ENCODE data around the gene MS4A14. TPM values are rescaled to one million over a fixed set of nuclear protein-coding genes. Genes with fewer than 3 reads are reported as not detected.

MS4A14 gene
- total RNA-seq, 2 donors from 2014 or later, result not detected

GRCh38 chr11:60370811-60371298, 25.4 kb upstream of the MS4A14 start:
- ATAC-seq (replicated peaks in 1 of 2) (no peak), DNase-seq (no peak)
- Mint-ChIP-seq H3K4me1 (ENCODE audit: low read depth) (peaks cover 5% of the 10 kb centered on the region), H3K36me3 (ENCODE audit: insufficient read depth in 2 of 2) (no peaks in the 10 kb centered on the region), H3K4me3 (no peak overlapping the region), H3K27me3 (ENCODE audit: low read depth) (peaks cover 36% of the 10 kb centered on the region), H3K27ac (no peak overlapping the region), H3K9me3 (no peaks in the 10 kb centered on the region)

GRCh38 chr11:60371386-60371785, 24.9 kb upstream of the MS4A14 start:
- Mint-ChIP-seq H3K27me3 (ENCODE audit: low read depth) (peaks cover 37% of the 10 kb centered on the region), H3K27ac (no peak overlapping the region), H3K4me3 (no peak overlapping the region), H3K9me3 (no peaks in the 10 kb centered on the region), H3K36me3 (ENCODE audit: insufficient read depth in 2 of 2) (no peaks in the 10 kb centered on the region), H3K4me1 (ENCODE audit: low read depth) (peaks cover 5% of the 10 kb centered on the region)
- DNase-seq (no peak), ATAC-seq (replicated peaks in 1 of 2) (no peak)

- Mint-ChIP-seq H3K4me1 (ENCODE audit: low read depth) (peaks cover 2% of the 10 kb centered on the region), H3K4me3 (no peak overlapping the region), H3K27ac (no peak overlapping the region), H3K36me3 (ENCODE audit: insufficient read depth in 2 of 2) (no peaks in the 10 kb centered on the region), H3K27me3 (ENCODE audit: low read depth) (peaks cover 42% of the 10 kb centered on the region), H3K9me3 (no peaks in the 10 kb centered on the region)
- ATAC-seq (replicated peaks in 1 of 2) (no peak), DNase-seq (no peak)
Measured at GRCh38 chr11:60371854-60372253, 24.4 kb upstream of the MS4A14 start.

GRCh38 chr11:60372767-60373166, 23.5 kb upstream of the MS4A14 start:
- Mint-ChIP-seq H3K4me1 (ENCODE audit: low read depth) (no peaks in the 10 kb centered on the region), H3K4me3 (no peak overlapping the region), H3K9me3 (no peaks in the 10 kb centered on the region), H3K27me3 (ENCODE audit: low read depth) (peaks cover 43% of the 10 kb centered on the region), H3K27ac (no peak overlapping the region), H3K36me3 (ENCODE audit: insufficient read depth in 2 of 2) (no peaks in the 10 kb centered on the region)
- ATAC-seq (replicated peaks in 1 of 2) (no peak), DNase-seq (no peak)

GRCh38 chr11:60375316-60375715, 20.9 kb upstream of the MS4A14 start:
- no peak overlapping the region for H3K4me3 Mint-ChIP-seq
- ATAC-seq (replicated peaks in 1 of 2) (no peak), DNase-seq (no peak)
- no peaks in the 10 kb centered on the region for H3K4me1 Mint-ChIP-seq (ENCODE audit: low read depth)
- no peaks in the 10 kb centered on the region for H3K9me3 Mint-ChIP-seq
- no peaks in the 10 kb centered on the region for H3K36me3 Mint-ChIP-seq (ENCODE audit: insufficient read depth in 2 of 2)
- peaks cover 37% of the 10 kb centered on the region for H3K27me3 Mint-ChIP-seq (ENCODE audit: low read depth)
- no peak overlapping the region for H3K27ac Mint-ChIP-seq

- no peak for DNase-seq
- no peaks in the 10 kb centered on the region for H3K36me3 Mint-ChIP-seq (ENCODE audit: insufficient read depth in 2 of 2)
- no peaks in the 10 kb centered on the region for H3K9me3 Mint-ChIP-seq
- no peak for ATAC-seq (replicated peaks in 1 of 2)
- peaks cover 44% of the 10 kb centered on the region for H3K27me3 Mint-ChIP-seq (ENCODE audit: low read depth)
- H3K4me3 Mint-ChIP-seq, result no peak overlapping the region
- no peak overlapping the region for H3K27ac Mint-ChIP-seq
- H3K4me1 Mint-ChIP-seq (ENCODE audit: low read depth), result no peaks in the 10 kb centered on the region
Measured at GRCh38 chr11:60376601-60377000, 19.7 kb upstream of the MS4A14 start.

- no peaks in the 10 kb centered on the region for H3K36me3 Mint-ChIP-seq (ENCODE audit: insufficient read depth in 2 of 2)
- DNase-seq (no peak), ATAC-seq (replicated peaks in 1 of 2) (no peak)
- H3K4me1 Mint-ChIP-seq (ENCODE audit: low read depth), result no peaks in the 10 kb centered on the region
- H3K27me3 Mint-ChIP-seq (ENCODE audit: low read depth), result peaks cover 36% of the 10 kb centered on the region
- no peaks in the 10 kb centered on the region for H3K9me3 Mint-ChIP-seq
- no peak overlapping the region for H3K4me3 Mint-ChIP-seq
- H3K27ac Mint-ChIP-seq, result no peak overlapping the region
Measured at GRCh38 chr11:60377401-60378136, 18.7 kb upstream of the MS4A14 start.

GRCh38 chr11:60378354-60378753, 17.9 kb upstream of the MS4A14 start, which contains the start of gene MS4A7:
MS4A7 (plus strand) TSS chr11:60378532; CDS start chr11:60383142, 4,610 bp downstream.
- H3K36me3 Mint-ChIP-seq (ENCODE audit: insufficient read depth in 2 of 2), result no peaks in the 10 kb centered on the region
- H3K9me3 Mint-ChIP-seq, result no peaks in the 10 kb centered on the region
- no peaks in the 10 kb centered on the region for H3K4me1 Mint-ChIP-seq (ENCODE audit: low read depth)
- ATAC-seq (replicated peaks in 1 of 2) (no peak), DNase-seq (no peak)
- H3K27ac Mint-ChIP-seq, result no peak within 1 kb of the TSS
- peaks cover 36% of the 10 kb centered on the region for H3K27me3 Mint-ChIP-seq (ENCODE audit: low read depth)
- H3K4me3 Mint-ChIP-seq, result no peak within 1 kb of the TSS

- Mint-ChIP-seq H3K27ac (no peak overlapping the region), H3K27me3 (ENCODE audit: low read depth) (no peaks in the 10 kb centered on the region), H3K4me3 (no peak overlapping the region), H3K36me3 (ENCODE audit: insufficient read depth in 2 of 2) (no peaks in the 10 kb centered on the region), H3K4me1 (ENCODE audit: low read depth) (no peaks in the 10 kb centered on the region), H3K9me3 (no peaks in the 10 kb centered on the region)
- DNase-seq (no peak), ATAC-seq (replicated peaks in 1 of 2) (no peak)
Measured at GRCh38 chr11:60389279-60389910, 6.9 kb upstream of the MS4A14 start.

GRCh38 chr11:60390419-60390818, 5.8 kb upstream of the MS4A14 start:
- DNase-seq, result no peak
- Mint-ChIP-seq H3K36me3 (ENCODE audit: insufficient read depth in 2 of 2) (no peaks in the 10 kb centered on the region), H3K4me1 (ENCODE audit: low read depth) (no peaks in the 10 kb centered on the region), H3K4me3 (no peak overlapping the region), H3K27me3 (ENCODE audit: low read depth) (no peaks in the 10 kb centered on the region), H3K9me3 (no peaks in the 10 kb centered on the region), H3K27ac (no peak overlapping the region)
- ATAC-seq (replicated peaks in 1 of 2), result no peak

- no peak for DNase-seq
- Mint-ChIP-seq H3K27me3 (ENCODE audit: low read depth) (no peaks in the 10 kb centered on the region), H3K27ac (no peak overlapping the region), H3K9me3 (no peaks in the 10 kb centered on the region), H3K36me3 (ENCODE audit: insufficient read depth in 2 of 2) (no peaks in the 10 kb centered on the region), H3K4me1 (ENCODE audit: low read depth) (no peaks in the 10 kb centered on the region), H3K4me3 (no peak overlapping the region)
- no peak for ATAC-seq (replicated peaks in 1 of 2)
Measured at GRCh38 chr11:60392361-60392760, 3.9 kb upstream of the MS4A14 start.

GRCh38 chr11:60393016-60393415, 3.2 kb upstream of the MS4A14 start:
- DNase-seq, result no peak
- no peak for ATAC-seq (replicated peaks in 1 of 2)
- H3K27me3 Mint-ChIP-seq (ENCODE audit: low read depth), result no peaks in the 10 kb centered on the region

GRCh38 chr11:60394666-60395380, 1.4 kb upstream of the MS4A14 start:
- no peaks in the 10 kb centered on the region for H3K36me3 Mint-ChIP-seq (ENCODE audit: insufficient read depth in 2 of 2)
- H3K4me3 Mint-ChIP-seq, result no peak overlapping the region
- H3K4me1 Mint-ChIP-seq (ENCODE audit: low read depth), result no peaks in the 10 kb centered on the region
- no peaks in the 10 kb centered on the region for H3K9me3 Mint-ChIP-seq
- peaks cover 6% of the 10 kb centered on the region for H3K27me3 Mint-ChIP-seq (ENCODE audit: low read depth)
- DNase-seq, result no peak
- no peak for ATAC-seq (replicated peaks in 1 of 2)
- H3K27ac Mint-ChIP-seq, result no peak overlapping the region

More at GRCh38 chr11:60393016-60393415, 3.2 kb upstream of the MS4A14 start:
- Mint-ChIP-seq H3K4me1 (ENCODE audit: low read depth) (no peaks in the 10 kb centered on the region), H3K27ac (no peak overlapping the region), H3K36me3 (ENCODE audit: insufficient read depth in 2 of 2) (no peaks in the 10 kb centered on the region), H3K9me3 (no peaks in the 10 kb centered on the region), H3K4me3 (no peak overlapping the region)
